Colonic mucosa (tissue), 4 donors: ENCODE data around the gene SVEP1. TPM values are rescaled to one million over a fixed set of nuclear protein-coding genes. Genes with fewer than 3 reads are reported as not detected.
"Not testable (repeated sequence)": the region's sequence is repeated elsewhere in the genome, so short reads cannot be mapped to it uniquely, and the experiment has no call there.

Source experiments
- DNase-seq: peaks from one replicate; pipeline ENCODE4 v3.0.0-alpha.2; 2020
- H3K27ac ChIP-seq: fragments of 200-600 bp; one replicate; pipeline ENCODE4 v1.8.0; 2021
- H3K27me3 ChIP-seq: fragments of 200-600 bp; one replicate; pipeline ENCODE4 v1.8.0; 2021
- H3K36me3 ChIP-seq: fragments of 200-600 bp; one replicate; pipeline ENCODE4 v1.8.0; 2021
- H3K4me1 ChIP-seq: fragments of 200-600 bp; one replicate; pipeline ENCODE4 v1.8.0; 2021; ENCODE audit warnings: mild to moderate bottlenecking
- H3K4me3 ChIP-seq: fragments of 200-600 bp; one replicate; pipeline ENCODE4 v1.8.0; 2021
- H3K9ac ChIP-seq, 2 donors: one replicate each; pipeline ENCODE4 v1.7.0; 2013; ENCODE audit warnings: control low read depth in 2 of 2, low read depth in 2 of 2, low read length in 2 of 2
- H3K9me3 ChIP-seq: fragments of 200-600 bp; one replicate; pipeline ENCODE4 v1.8.0; 2021
- intact Hi-C: fragments of 100-400 bp; cut with DNase I; formaldehyde crosslinking; loops from one replicate; pipeline ENCODE4 v1.14.1; 2022
- total RNA-seq, 2 donors: library from RNA; stranded (reverse); fragmentation: NEBNext Ultra II Directional in 1 of 2; extraction: Animal tissue kit (Norgen Biotek cat#: 25700) in 1 of 2; gene quantifications; one replicate each; pipeline ENCODE4 v1.2.1, GENCODE V29; 2021
- TF ChIP-seq, protein P1 (sequence below): fragments of 200-600 bp; IDR thresholded peaks from one replicate; pipeline ENCODE4 v1.8.0; 2022; ENCODE audit warnings: antibody characterized with exemption, mild to moderate bottlenecking
- donor health status: healthy.
- donor health status: DM: no; HTN: no; CAD: no.
- donor health status: DM: no; HTN: no; CAD: no.

SVEP1 gene
- total RNA-seq, 2 donors from 2014 or later, result 2.1 to 9.7 TPM

DNA sequence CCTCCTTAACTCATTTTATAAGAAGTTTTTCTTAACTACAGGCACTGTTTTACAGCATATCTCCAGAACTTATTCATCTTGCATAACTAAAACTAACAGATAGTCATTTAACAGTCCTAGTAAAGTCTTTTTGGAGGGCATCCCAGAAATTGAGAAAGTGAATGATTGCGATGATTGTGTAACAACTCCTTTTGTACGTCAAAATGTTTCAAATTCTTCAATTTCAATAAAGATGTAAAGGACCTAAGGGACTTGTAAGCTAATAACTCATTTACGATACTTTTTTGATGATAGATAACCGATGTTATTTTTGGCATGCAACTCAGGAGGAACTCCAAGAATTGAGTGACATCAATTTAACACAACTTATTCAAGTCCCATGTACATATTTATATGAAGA is 42.7 kb downstream of the SVEP1 start:
- TF ChIP-seq, protein P1, sequence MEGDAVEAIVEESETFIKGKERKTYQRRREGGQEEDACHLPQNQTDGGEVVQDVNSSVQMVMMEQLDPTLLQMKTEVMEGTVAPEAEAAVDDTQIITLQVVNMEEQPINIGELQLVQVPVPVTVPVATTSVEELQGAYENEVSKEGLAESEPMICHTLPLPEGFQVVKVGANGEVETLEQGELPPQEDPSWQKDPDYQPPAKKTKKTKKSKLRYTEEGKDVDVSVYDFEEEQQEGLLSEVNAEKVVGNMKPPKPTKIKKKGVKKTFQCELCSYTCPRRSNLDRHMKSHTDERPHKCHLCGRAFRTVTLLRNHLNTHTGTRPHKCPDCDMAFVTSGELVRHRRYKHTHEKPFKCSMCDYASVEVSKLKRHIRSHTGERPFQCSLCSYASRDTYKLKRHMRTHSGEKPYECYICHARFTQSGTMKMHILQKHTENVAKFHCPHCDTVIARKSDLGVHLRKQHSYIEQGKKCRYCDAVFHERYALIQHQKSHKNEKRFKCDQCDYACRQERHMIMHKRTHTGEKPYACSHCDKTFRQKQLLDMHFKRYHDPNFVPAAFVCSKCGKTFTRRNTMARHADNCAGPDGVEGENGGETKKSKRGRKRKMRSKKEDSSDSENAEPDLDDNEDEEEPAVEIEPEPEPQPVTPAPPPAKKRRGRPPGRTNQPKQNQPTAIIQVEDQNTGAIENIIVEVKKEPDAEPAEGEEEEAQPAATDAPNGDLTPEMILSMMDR, result no peak

DNA sequence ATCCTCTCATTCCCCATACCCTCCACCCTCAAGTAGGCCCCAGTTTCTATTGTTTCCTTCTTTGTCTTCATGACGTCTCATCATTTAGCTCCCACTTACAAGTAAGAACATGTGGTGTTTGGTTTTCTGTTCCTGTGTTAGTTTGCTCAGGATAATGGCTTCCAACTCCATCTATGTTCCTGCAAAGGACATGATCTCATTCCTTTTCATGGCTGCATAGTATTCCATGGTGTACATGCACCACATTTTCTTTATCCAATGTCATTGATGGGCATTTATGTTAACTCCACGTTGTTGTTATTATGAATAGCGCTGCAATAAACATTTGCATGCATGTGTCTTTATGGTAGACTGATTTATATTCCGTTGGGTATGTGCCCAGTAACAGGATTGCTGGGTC is 45.4 kb downstream of the SVEP1 start:
- H3K9me3 ChIP-seq, H3K27me3 ChIP-seq, DNase-seq, H3K36me3 ChIP-seq, H3K4me1 ChIP-seq, intact Hi-C loops, H3K27ac ChIP-seq, H3K4me3 ChIP-seq, H3K9ac ChIP-seq: not testable (repeated sequence)

More for the DNA sequence above, 42.7 kb downstream of the SVEP1 start:
- H3K27me3 ChIP-seq, result no peaks in the 10 kb centered on the region
- no peak for DNase-seq
- no peak overlapping the region for H3K27ac ChIP-seq
- H3K9me3 ChIP-seq, result no peaks in the 10 kb centered on the region
- no peak overlapping the region for H3K9ac ChIP-seq
- intact Hi-C loops, result no loop called here
- H3K36me3 ChIP-seq, result no peaks in the 10 kb centered on the region
- no peak overlapping the region for H3K4me3 ChIP-seq
- no peaks in the 10 kb centered on the region for H3K4me1 ChIP-seq

DNA sequence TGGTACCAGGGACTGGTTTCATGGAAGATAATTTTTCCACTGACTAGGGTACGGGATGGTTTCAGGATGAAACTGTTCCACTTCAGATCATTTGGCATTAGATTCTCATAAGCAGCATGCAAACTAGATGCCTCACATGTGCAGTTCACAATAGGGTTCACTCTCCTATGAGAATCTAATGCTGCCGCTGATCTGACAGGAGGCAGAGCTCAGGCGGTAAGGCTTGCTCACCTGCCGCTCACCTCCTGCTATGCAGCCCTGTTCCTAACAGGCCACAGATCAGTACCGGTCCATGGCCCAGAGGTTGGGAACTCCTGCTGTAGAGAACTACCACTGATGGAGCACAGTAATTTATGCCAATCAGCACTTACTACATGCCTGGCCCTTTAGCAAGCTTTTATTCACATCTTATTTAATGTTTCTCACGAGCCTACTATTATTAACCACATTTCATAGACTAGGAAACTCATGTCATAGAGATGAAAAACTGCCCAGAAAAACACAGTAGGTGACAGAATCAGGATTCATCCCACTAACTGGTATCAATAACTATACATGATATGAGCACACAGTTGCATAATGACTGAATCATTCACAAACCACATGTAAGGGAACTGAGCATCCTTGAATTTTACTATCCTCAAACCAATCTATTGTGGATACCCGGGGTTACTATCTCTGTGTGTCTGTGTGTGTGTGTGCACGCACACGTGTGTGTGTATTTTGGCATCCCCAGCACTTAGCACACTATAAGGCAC is 46.5 kb downstream of the SVEP1 start:
- H3K36me3 ChIP-seq, result no peaks in the 10 kb centered on the region
- H3K27ac ChIP-seq, result no peak overlapping the region
- intact Hi-C loops, result no loop called here
- TF ChIP-seq, protein P1, result no peak
- no peaks in the 10 kb centered on the region for H3K4me1 ChIP-seq
- no peak for DNase-seq
- H3K9me3 ChIP-seq, result no peaks in the 10 kb centered on the region
- no peaks in the 10 kb centered on the region for H3K27me3 ChIP-seq
- no peak overlapping the region for H3K9ac ChIP-seq
- H3K4me3 ChIP-seq, result no peak overlapping the region

DNA sequence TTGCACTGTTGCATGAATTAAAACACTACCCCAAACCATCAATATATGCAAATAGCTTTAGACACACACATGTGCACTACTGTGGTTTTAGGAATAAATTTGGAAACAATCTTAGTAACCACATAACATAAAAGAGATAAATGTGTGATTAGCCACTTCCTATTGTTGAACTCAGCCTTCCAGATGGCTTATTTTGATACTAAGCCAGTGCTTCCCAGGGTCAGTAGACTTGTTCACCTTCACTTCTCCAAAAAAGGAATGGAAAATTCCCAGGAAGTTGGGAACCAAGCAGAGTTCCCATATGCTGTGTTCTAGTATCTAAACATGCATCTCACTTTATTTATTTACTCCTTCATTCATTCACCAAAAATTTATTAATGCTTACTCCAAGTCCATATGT is 47.8 kb downstream of the SVEP1 start:
- H3K36me3 ChIP-seq, result no peaks in the 10 kb centered on the region
- DNase-seq, result no peak
- H3K27ac ChIP-seq, result no peak overlapping the region
- H3K4me3 ChIP-seq, result no peak overlapping the region
- H3K4me1 ChIP-seq, result no peaks in the 10 kb centered on the region
- TF ChIP-seq, protein P1, result no peak
- H3K27me3 ChIP-seq, result no peaks in the 10 kb centered on the region
- no peak overlapping the region for H3K9ac ChIP-seq
- no peaks in the 10 kb centered on the region for H3K9me3 ChIP-seq
- intact Hi-C loops, result no loop called here

DNA sequence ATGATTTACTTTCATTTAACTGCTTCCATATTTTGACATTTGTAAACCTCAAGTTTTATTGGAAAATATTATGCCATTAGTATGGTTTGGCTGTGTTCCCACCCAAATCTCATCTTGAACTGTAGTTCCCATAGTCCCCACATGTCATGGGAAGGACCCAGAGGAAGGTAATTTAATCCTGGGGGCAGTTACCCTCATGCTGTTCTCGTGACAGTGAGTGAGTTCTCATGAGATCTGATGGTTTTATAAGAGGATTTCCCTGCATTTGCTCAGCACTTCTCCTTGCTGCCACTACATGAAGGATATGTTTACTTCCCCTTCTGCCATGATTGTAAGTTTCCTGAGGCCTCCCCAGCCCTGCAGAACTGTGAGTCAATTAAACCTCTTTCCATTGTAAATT is 48.3 kb downstream of the SVEP1 start:
- H3K27ac ChIP-seq, H3K9ac ChIP-seq, H3K36me3 ChIP-seq, H3K27me3 ChIP-seq, H3K4me3 ChIP-seq, intact Hi-C loops, H3K4me1 ChIP-seq, DNase-seq, H3K9me3 ChIP-seq: not testable (repeated sequence)

DNA sequence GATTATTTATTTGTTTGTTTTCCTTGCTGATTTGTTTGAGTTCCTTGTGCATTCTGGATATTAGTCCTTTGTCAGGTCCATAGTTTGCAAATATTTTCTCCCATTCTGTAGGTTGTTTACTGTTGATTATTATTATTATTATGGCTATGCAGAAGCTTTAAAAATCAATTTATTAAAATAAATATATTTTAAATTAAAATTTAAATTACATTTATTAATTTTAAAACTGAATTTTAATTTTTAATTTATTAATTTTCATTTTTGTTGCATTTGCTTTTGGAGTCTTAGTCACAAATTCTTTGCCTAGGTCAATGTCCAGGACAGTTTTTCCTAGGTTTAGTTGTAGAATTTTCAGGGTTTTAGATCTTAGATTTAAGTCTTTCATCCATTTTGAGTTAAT is 50.9 kb downstream of the SVEP1 start:
- no peaks in the 10 kb centered on the region for H3K27me3 ChIP-seq

More for the DNA sequence above, 50.9 kb downstream of the SVEP1 start:
- no peaks in the 10 kb centered on the region for H3K36me3 ChIP-seq
- H3K27ac ChIP-seq, result no peak overlapping the region
- H3K4me1 ChIP-seq, result no peaks in the 10 kb centered on the region
- no peaks in the 10 kb centered on the region for H3K9me3 ChIP-seq
- H3K9ac ChIP-seq, result no peak overlapping the region
- intact Hi-C loops, result no loop called here
- TF ChIP-seq, protein P1, result no peak
- no peak overlapping the region for H3K4me3 ChIP-seq
- no peak for DNase-seq
